Panc1 (cell line): ENCODE measurements around the gene MRAP. TPM values are rescaled to one million over a fixed set of nuclear protein-coding genes. Genes with fewer than 3 reads are reported as not detected.

Experiments
- ATAC-seq: fragments of 200-7000 bp; cut with Tn5 transposase; 2 replicates; pipeline ENCODE4 v1.9.1; 2020; ENCODE audit warnings: mild to moderate bottlenecking, moderate library complexity
- BruUV-seq: library from RNA; stranded (reverse); fragments of 400-500 nt; replicated peaks from 2 replicates; lab custom pipeline; 2021; lab: Mats Ljungman, UMichigan
- CTCF ChIA-PET: fragments of 300-600 bp; sonication (Branson Sonifier 250); formaldehyde crosslinking; loops from one replicate; lab custom pipeline; 2022; ENCODE audit warnings: antibody characterized with exemption; lab: Charles Lee
- POLR2A ChIA-PET: fragments of 300-600 bp; sonication (Branson Sonifier 250); formaldehyde crosslinking; loops from one replicate; lab custom pipeline; 2022; ENCODE audit warnings: antibody characterized with exemption; lab: Charles Lee
- DNase-seq: peaks from one replicate; pipeline ENCODE4 v3.0.0-alpha.2; 2010; ENCODE audit warnings: low read depth, low spot score
- H3K27ac ChIP-seq: 2 replicates; pipeline ENCODE4 v1.5.1; 2011; ENCODE audit warnings: mild to moderate bottlenecking, low read length, inconsistent platforms
- H3K27me3 ChIP-seq: fragments of 200-500 bp; sonication (Bioruptor generic); 2 replicates; pipeline ENCODE4 v1.6.0; 2014; ENCODE audit warnings: low read length, inconsistent platforms; ENCODE audit not compliant: control insufficient read depth, insufficient read depth
- H3K36me3 ChIP-seq: fragments of 200-500 bp; sonication (Bioruptor generic); 2 replicates; pipeline ENCODE4 v1.5.1; 2014; ENCODE audit warnings: inconsistent platforms, mild to moderate bottlenecking, low read length, moderate library complexity; ENCODE audit not compliant: control insufficient read depth, insufficient read depth
- H3K4me1 ChIP-seq: 2 replicates; pipeline ENCODE4 v1.5.1; 2011; ENCODE audit warnings: inconsistent platforms, mild to moderate bottlenecking, low read length, moderate library complexity; ENCODE audit not compliant: control insufficient read depth, insufficient read depth
- H3K4me3 ChIP-seq, 2 experiments: 2 replicates each; pipeline ENCODE4 v1.5.1; 2011 to 2012; ENCODE audit warnings: low read depth in 2 of 2, low read length in 2 of 2, mild to moderate bottlenecking in 2 of 2, inconsistent platforms in 1 of 2, moderate library complexity in 1 of 2
- H3K9me3 ChIP-seq: fragments of 200-500 bp; sonication (Bioruptor generic); 2 replicates; pipeline ENCODE4 v1.5.1; 2014; ENCODE audit warnings: low read depth, mild to moderate bottlenecking, inconsistent platforms, low read length, moderate library complexity; ENCODE audit not compliant: control insufficient read depth, insufficient read depth
- POLR2AphosphoS5 ChIP-seq: IDR thresholded peaks from 2 replicates; pipeline ENCODE4 v1.6.1; 2012; ENCODE audit warnings: mild to moderate bottlenecking, low read depth, low read length, moderate library complexity
- REST ChIP-seq, 2 experiments: IDR thresholded peaks; 2 replicates each; pipeline ENCODE4 v1.6.1; 2011 to 2012; ENCODE audit warnings: low read depth in 2 of 2, control low read depth in 1 of 2, low read length in 1 of 2, mild to moderate bottlenecking in 1 of 2, moderate library complexity in 1 of 2; ENCODE audit not compliant: insufficient read depth in 1 of 2
- SIN3A ChIP-seq: IDR thresholded peaks from 2 replicates; pipeline ENCODE4 v1.6.1; 2012; ENCODE audit warnings: low read depth, mild to moderate bottlenecking, low read length, moderate library complexity, borderline replicate concordance; ENCODE audit not compliant: insufficient read depth
- TCF7L2 ChIP-seq: IDR thresholded peaks from 2 replicates; pipeline ENCODE4 v1.6.1; 2011; ENCODE audit warnings: mild to moderate bottlenecking, low read depth, low read length, inconsistent platforms
- in situ Hi-C: cut with HindIII; loops from 2 replicates; pipeline ENCODE4 v1.10.0; 2016; ENCODE audit warnings: low sequenced_read_pairs, low pct_unique_long_range_greater_than_20kb
- intact Hi-C: fragments of 100-400 bp; cut with micrococcal nuclease; formaldehyde crosslinking; loops from one replicate; pipeline ENCODE4 v1.10.0; 2022; ENCODE audit not compliant: unreplicated experiment
- total RNA-seq: library from RNA; stranded (reverse); gene quantifications from one replicate; pipeline ENCODE4 v1.2.1, GENCODE V29; 2021; ENCODE audit not compliant: unreplicated experiment
- TF ChIP-seq, protein P1 (sequence below): fragments of 450-650 bp; IDR thresholded peaks from 2 replicates; pipeline ENCODE4 v1.5.1; 2017; ENCODE audit warnings: mild to moderate bottlenecking

The MRAP gene
- total RNA-seq, 1 experiment from 2014 or later: not detected

DNA sequence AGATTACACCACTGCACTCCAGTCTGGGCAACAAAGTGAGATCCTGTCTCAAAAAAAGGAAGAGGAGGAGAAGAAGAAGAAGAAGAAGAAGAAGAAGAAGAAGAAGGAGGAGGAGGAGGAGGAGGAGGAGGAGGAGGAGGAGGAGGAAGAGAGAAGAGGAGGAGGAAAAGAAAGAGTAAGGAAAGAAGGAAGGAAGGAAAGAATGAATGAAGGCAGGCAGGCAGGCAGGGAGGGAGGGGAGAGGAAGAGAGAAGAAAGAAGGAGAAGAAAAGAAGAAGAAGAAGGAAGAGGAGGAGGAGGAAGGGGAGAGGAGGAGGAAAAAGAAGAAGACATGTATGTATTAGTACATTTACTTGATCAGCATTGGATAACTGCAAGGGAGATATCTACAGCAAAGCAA lies 46.5 kb upstream of the MRAP start:
- no peak overlapping the region for H3K27ac ChIP-seq
- no peaks in the 10 kb centered on the region for H3K36me3 ChIP-seq
- POLR2A ChIA-PET: no interaction called here
- intact Hi-C loops: no loop called here
- DNase-seq: no peak
- TF ChIP-seq TCF7L2 (no peak), SIN3A (no peak), REST (IDR thresholded peaks at IDR 0.05; ENCODE audit: insufficient read depth in 1 of 2, low read depth in 2 of 2, low read length in 1 of 2) (no peak), POLR2AphosphoS5 (no peak)
- TF ChIP-seq, protein P1, sequence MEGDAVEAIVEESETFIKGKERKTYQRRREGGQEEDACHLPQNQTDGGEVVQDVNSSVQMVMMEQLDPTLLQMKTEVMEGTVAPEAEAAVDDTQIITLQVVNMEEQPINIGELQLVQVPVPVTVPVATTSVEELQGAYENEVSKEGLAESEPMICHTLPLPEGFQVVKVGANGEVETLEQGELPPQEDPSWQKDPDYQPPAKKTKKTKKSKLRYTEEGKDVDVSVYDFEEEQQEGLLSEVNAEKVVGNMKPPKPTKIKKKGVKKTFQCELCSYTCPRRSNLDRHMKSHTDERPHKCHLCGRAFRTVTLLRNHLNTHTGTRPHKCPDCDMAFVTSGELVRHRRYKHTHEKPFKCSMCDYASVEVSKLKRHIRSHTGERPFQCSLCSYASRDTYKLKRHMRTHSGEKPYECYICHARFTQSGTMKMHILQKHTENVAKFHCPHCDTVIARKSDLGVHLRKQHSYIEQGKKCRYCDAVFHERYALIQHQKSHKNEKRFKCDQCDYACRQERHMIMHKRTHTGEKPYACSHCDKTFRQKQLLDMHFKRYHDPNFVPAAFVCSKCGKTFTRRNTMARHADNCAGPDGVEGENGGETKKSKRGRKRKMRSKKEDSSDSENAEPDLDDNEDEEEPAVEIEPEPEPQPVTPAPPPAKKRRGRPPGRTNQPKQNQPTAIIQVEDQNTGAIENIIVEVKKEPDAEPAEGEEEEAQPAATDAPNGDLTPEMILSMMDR: no peak
- H3K4me1 ChIP-seq: no peaks in the 10 kb centered on the region
- BruUV-seq: no TSS peak
- H3K27me3 ChIP-seq: peaks cover 5% of the 10 kb centered on the region; the same call in 1 of the 2 replicates
- H3K9me3 ChIP-seq: no peaks in the 10 kb centered on the region
- in situ Hi-C loops: no loop called here
- CTCF ChIA-PET: no interaction called here
- no peak overlapping the region for H3K4me3 ChIP-seq
- no peak for ATAC-seq

GRCh38 chr21:32253215-32253641 lies 45.4 kb upstream of the MRAP start:
- H3K27ac ChIP-seq: no peak overlapping the region
- DNase-seq (no peak), ATAC-seq (no peak)
- peaks cover 5% of the 10 kb centered on the region; the same call in 1 of the 2 replicates for H3K27me3 ChIP-seq
- no peaks in the 10 kb centered on the region; the same call in 1 of the 2 replicates for H3K4me1 ChIP-seq
- H3K4me3 ChIP-seq: no peak overlapping the region
- CTCF ChIA-PET: no interaction called here
- H3K9me3 ChIP-seq: no peaks in the 10 kb centered on the region
- TF ChIP-seq, protein P1: no peak
- TF ChIP-seq SIN3A (no peak), POLR2AphosphoS5 (no peak), REST (IDR thresholded peaks at IDR 0.05; ENCODE audit: insufficient read depth in 1 of 2, low read depth in 2 of 2, low read length in 1 of 2) (no peak), TCF7L2 (no peak)
- BruUV-seq: no TSS peak
- intact Hi-C loops: no loop called here
- in situ Hi-C loops: no loop called here
- H3K36me3 ChIP-seq: no peaks in the 10 kb centered on the region
- POLR2A ChIA-PET: interaction anchor here (0.7 kb wide), 1 partner anchor 309 kb away, joined by 3 read pairs; no protein-coding TSS in a partner anchor
